CMK (cell line): ENCODE data around the gene DOCK9.
"Not testable (repeated sequence)": the region's sequence is repeated elsewhere in the genome, so short reads cannot be mapped to it uniquely, and the experiment has no call there.

Experiments
- DNase-seq: peaks from one replicate; pipeline ENCODE4 v3.0.0-alpha.2; 2010; ENCODE audit warnings: low read depth

Gene DOCK9

GRCh38 chr13:98822225-98822606 lies 155.6 kb downstream of the DOCK9 start:
- DNase-seq, result no peak

- no peak for DNase-seq
These were observed 156.3 kb downstream of the DOCK9 start for GRCh38 chr13:98821372-98822224.

- no peak for DNase-seq
These were observed 157.0 kb downstream of the DOCK9 start for GRCh38 chr13:98820744-98821371.

DNA sequence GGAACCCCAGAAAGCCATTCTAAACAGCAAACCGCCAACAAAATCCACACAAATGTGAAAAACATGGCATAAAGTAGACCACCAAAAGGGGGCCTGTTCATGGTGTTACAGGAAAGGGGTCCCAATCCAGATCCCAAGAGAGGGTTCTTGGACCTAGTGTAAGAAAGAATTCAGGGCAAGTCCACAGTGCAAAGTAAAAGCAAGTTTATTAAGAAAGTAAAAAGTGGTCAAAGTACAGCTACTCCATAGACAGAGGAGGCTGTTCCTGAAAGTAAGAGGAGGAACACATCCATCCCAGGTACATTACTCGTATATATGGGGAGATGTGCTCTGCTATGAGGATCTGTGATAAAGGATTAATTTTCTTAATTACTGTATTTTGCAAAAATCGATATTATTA lies 157.6 kb downstream of the DOCK9 start:
- DNase-seq, result no peak

DNA sequence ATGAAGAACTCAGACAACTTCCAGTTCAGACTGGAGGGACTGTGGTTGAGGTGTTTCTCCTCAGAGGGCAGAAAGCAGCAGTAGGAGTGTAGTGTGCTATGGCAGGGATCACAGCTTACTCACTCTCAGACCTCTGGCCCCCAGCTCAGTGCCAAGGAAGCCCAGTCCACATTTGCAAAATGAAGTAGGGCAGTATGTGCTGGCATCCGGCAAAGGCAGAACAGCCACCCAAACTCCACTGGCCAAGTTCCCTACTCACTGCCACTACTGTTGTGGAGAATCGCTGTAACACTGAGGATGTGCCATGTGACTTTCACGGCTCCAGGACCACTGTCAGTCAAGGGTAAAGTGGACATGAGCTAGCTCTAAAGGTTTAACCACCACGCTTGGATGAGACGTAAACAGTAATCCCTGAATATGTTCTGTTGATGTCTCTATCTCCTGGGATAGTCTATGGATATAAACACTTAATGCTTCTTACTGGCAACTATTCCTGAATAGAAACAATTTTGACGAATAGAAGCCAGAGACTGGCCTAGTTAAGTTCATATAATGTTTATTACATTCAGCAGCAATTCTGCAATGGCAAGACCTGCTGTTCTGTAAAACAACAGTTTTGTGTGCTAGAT lies 158.4 kb downstream of the DOCK9 start:
- DNase-seq, result no peak

- DNase-seq, result no peak
These were observed 161.5 kb downstream of the DOCK9 start for GRCh38 chr13:98816406-98816805.

DNA sequence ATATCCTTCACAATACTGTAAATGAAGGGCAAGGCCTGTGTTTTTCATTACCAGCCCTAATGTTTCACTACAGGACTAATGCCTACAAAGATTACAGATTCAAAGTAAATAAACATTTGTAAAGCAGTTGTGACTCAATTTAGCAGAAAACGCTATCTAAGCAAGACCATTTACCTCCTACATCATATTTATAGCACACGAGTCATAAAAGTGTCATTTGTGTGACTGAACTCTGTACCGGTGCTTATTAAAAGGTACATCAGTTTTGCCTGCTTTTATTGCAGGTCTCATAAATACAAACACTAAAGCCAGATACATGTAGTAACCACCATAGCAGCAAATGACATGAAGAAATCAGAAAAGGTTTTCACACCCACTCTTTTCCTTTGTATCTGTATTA lies 163.9 kb downstream of the DOCK9 start:
- DNase-seq, result no peak

GRCh38 chr13:98812186-98812790 lies 165.6 kb downstream of the DOCK9 start:
- not testable (repeated sequence) for DNase-seq

DNA sequence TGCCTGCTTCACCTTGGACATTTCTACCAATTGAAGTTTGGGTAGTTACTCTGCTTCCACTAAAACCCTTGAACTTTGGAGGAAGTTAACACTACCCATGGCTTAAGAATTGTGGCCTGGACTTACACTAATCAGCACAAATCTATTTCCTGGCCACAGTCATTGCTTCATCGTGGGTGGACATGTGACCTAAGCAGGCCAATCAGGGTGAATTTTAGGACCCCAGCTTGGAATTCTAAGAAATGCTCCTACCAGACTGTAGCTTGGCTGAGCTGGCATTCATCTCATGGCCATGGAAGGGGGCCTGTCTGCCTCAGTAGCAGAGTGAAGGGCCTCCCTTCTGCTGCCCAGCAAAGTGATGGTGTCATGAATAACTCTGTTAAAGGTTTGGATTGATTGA lies 167.1 kb downstream of the DOCK9 start:
- DNase-seq, result peak; percentile 15

DNA sequence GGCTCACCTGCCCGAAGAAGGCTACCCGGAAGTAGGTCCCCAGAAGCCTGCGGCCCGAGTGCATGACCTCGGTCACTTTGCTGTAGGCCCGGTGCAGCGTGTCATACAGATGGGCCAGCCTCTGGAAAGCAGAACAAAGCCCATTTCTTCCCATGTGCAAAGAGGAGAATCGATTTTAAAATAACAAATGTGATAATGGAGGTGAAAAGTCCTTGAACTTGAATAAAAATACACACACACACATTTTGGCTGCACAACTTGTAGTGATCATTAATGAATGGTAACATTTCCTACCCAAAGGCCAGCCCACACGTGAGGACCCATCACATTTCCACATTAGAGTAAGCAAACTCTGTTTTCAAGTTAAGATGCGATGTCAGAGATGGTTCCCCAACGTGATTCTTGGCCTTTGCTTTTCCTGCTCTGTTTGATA lies 168.5 kb downstream of the DOCK9 start:
- no peak for DNase-seq

GRCh38 chr13:98807774-98808173 lies 170.1 kb downstream of the DOCK9 start:
- no peak for DNase-seq

GRCh38 chr13:98804336-98804855 lies 173.5 kb downstream of the DOCK9 start:
- no peak for DNase-seq

GRCh38 chr13:98803921-98804320 lies 173.9 kb downstream of the DOCK9 start:
- DNase-seq, result no peak

GRCh38 chr13:98803111-98803561 lies 174.7 kb downstream of the DOCK9 start:
- no peak for DNase-seq

DNA sequence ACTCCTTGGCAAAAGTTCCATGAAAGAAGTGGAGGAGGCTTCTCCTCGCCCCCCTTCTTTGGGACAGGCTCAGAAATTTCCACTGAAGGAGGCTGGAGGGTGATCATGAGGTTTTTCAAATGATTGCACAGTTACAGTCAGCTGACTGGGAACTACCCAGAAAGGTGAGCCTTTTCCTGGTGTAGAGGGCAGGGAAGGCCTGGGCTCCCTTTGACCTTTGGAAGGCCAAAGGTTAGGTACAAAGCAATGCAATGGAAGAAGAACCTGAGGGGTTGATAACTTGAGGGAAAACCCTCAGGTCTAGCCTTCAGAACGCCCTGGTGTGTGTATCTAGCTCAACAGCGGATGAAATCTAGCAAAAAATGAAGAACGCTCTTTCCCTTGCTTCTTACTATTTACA lies 175.3 kb downstream of the DOCK9 start:
- no peak for DNase-seq

GRCh38 chr13:98801626-98802418 lies 176.0 kb downstream of the DOCK9 start:
- no peak for DNase-seq

DNA sequence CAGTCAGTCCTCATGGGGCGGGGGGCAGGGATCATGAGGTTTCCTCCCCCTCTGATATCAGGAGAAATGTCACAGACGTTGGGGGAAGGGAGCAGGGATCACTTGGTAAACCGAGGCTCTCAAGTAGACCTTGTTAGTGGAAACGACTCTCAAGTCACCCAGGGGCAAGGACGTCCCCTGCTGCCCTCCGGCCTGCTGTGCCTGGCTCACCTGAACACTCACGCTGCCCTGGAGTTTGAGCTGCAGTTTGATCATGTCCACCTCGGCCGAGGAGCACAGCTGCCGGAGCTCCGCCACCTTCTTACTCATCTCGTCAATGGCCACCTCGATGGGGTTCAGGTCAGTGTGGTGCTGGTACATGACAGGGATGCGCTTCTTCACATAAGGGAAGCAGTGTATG lies 177.8 kb downstream of the DOCK9 start:
- DNase-seq, result no peak

DNA sequence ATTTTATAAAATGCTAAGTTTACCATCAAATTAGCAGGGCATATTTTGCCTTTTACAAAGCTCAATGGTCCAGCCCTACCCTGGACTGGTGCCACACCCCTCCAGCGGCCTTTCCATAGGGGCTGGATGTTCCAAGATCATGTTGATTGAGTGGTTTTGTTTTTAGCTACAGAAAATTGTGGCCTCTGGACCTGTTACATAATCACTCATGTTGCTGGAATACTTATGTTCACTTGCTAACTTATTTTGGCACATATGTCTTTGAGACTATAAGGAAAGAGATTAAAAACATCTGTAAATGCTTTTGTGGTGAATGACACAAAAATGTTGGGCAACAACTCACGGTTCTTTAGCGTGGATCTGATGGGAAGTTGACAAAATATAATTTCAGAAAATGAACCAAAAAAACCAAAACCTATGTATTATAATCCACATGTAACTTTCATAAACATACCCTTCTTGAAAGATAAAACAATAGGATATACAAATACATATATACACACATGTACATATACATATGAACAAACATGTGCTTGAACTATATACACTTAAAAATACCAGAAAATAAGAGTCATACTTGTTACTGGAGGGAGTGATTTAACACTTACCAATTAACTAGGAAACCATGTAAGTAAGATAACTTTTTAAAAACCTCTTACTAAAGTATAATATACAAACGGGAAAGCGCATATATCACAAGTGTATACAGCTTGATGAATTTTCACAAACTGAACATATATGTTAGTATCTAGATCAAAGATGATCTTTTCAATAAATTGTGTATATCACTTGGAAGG lies 178.8 kb downstream of the DOCK9 start:
- no peak for DNase-seq

GRCh38 chr13:98797456-98797855 lies 180.4 kb downstream of the DOCK9 start:
- no peak for DNase-seq

DNA sequence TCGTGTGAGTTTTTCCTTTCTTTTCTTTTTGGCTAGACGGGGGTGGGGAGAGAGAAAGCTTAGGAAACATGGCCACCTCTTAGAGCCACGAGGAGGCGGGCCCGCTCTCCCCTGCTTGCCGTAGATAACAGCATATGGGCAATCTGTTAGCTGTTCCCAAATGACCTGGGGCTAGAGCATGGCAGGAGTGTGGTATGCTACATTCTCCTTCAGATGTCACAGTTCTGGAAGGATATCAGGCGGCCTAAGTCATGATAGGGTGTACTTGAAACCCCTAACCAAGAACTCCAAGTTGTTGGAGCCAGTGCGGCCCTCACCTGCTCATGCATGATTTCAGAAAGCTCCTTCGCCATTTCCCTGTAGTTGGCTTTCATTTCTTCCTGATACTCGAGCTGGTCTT lies 181.1 kb downstream of the DOCK9 start:
- no peak for DNase-seq

- no peak for DNase-seq
These were observed 181.7 kb downstream of the DOCK9 start for GRCh38 chr13:98796191-98796590.
